Fibroblast of gingiva (primary cell): ENCODE data around the gene ASB18.

Source experiments
- DNase-seq: peaks from one replicate; pipeline ENCODE4 v3.0.0-alpha.2; 2011; ENCODE audit warnings: low read depth

Gene ASB18

DNA sequence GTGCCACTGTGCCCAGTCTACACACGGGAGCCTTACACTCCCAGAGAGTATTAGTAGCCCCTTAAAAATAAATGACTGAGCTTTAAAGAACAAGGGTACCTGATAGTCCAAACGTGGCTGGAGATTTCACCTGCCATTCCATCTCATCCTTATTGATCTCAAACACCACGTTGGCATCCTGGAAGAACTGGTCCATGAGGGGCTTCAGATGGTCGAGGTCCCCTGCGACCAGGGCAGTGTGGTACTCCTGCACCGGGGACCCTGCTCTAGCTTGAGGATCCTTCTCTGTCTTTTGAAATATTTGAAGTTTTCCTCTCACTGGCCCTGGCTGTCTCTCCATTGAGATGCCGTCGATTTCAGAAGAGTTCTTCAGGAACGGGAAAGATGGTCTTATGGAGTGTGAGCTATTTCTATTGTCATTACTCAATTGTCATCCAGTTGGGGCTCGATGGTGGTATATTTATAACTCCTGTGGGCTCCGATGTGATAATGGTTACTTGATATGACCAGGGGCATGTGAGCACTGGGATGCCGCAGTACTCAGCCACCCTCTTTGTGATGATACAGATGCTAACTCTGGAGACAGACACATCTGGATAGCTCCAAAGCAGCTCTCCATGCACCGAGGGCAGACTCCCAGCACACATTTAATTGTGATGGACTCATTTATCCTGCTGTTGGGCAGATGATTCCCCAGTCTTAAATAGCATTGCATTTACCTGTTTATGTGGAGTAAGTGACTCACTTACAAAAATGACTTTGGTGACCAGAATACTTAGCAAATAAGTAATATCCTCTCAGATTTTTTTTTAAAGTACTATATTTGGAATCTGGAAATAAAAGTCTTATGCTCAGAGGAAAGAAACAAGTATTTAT lies 22.8 kb downstream of the ASB18 start:
- DNase-seq, result no peak

DNA sequence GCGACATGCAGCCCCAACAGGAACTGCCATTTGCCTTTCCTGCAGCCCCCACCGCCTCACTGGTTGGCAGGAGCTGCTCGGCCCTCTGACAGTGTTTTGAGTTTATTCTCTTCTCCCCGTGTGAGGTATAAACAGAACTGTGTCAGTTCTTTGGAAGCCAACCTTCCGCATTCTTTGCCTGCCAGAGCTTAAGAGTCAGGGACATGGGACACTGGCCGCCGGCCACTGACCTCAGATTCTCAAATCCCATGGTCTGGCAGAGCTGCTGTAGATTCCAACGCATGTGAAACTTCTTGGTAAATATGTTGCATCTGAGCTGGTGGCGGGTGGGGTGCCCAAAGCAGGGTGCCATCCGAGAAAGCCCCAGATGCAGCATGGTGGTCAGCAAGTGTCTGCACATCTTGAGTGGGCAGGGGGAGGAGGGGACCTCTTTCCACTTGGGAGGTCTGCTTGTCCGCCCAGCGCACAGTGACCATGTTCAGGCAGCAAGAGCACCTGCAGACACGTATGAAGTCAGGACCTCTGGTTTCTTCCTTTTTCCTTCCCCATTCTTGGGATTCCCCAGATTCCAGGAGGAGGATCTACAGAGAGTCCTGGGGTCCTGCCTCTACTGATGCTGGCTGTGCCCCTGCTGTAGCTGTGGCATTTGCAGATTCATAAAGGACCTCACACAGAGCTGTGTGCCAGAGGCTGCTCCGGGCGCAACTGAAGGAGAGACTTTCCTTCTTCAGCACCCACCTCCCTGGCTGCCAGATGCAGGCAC lies 23.8 kb downstream of the ASB18 start:
- DNase-seq, result peak; percentile 19

DNA sequence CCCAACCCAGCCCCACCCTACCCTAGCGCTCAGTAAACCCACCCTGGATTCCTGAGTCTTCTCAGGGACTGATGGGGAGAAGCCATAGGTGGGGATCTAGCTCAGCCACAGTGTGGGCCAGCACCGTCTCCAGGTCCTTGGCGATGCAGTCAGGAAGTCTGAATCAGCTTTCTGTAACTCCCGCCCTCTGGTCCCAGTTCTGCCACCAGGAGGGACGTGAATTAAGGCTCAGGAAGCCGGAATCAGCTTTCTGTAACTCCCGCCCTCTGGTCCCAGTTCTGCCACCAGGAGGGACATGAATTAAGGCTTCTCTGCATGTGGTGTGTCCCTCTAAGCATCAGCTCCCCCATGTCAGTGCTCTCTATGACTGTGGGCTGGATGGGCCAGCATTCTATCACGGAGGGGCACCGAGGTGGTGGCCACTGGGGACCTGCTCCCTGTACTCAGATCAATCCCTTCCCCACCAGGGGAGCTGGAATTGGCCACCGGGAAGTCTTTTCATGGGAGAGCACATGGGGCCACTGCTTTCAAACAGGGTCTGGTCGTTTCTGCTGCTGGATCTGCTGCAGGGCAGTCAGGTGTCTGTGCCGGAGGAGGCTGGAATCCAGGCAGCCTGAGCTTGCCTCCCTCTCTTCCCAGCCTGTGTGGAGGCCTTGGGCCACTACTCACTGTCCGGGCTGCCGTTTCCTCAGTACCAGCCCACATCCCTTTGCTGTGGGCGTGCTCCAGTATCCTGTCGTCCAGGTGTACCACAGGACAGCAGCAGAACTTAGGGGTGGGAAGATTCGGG lies 24.7 kb downstream of the ASB18 start:
- no peak for DNase-seq

DNA sequence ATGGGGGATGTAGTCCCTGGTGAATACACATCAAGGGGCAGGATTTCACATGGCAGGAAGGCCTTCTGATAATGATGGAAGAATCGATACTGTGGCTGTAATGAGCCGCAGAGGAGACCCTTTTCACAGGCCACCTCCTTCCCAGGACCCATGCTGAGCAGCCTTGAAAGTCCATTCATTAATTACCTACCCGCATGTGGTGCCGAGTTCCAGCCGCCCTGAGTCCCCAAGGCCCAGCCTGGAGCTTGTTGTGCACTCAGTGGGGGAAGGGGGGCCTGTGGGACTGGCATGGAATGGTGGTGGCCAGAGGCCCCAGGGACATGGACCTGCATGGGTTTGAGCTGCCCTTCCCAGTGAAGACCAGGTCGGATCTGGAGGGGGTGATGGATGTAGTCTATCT lies 25.5 kb downstream of the ASB18 start:
- no peak for DNase-seq

DNA sequence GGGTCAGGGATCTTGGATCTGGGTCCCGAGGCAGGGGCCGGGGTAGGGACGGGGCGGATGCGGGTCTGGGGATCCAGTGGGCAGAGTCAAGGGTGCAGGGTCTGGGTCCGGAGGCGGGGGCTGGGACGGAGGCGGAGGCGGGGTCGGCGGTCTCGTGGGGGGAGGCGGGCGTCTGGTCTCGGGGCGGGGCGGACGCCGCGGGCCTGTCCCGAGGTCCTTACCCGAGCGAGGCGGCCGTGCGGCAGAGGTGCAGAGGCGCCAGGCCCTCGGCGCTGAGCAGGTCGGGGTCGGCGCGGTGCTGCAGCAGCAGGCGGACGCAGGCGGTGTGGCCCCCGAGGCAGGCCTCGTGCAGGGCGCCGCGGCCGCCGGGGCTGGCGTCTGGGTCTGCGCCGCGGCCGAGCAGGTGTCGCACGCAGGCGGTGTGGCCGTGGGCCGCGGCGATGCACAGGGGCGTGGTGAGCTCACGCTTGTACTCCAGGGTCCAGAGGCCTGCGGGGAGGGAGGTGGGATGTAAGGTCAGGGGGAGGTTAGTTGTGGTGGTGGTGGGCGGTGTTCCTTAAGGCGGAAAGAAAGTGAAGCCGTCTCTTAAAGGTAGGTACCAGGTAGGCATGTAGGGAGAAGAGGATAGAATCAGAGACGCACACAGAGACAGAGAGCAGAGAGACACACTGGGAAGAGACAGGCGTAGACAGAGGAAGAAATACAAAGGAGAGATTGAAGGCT lies 26.6 kb downstream of the ASB18 start:
- no peak for DNase-seq

DNA sequence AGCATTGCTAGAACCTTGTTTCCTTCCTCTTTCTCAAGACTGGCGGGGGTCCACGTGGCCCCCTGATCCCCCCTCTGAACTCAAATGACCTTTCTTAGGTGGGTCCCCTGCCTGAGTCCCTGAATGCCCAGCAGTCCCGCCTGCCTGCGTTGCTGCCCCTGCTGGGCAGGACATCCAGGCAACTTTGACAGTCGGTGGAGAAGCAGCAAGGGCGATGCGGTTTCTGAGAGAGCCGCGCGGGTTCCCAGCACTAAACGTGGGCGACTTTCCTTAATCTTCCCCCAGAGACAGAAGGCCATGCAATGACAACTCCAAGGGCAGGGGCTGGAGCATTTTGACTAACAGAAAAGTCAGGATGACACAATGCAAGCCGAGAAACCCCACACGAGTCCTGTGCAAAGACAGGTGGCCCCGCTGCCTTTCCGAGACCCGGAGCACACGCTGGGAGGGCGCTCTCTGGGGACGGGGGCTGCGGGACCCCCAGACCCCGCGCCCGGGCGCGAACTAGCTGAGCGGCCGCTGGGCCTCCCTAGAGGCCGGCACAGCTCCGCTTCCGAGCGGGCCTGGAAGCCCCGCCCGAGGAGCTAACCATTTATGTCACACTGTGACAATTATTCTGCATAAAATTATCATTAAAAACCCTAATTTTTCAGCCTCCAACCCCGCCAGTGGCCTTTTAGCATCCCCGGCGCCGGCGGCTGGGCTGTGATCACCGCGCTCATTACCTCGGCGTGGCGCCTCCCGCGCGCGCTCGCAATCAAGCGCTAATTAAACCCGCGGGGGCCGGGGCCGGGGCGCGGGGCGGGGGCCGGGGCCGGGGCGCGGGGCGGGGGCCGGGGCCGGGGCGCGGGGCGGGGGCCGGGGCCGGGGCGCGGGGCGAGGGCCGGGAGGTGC lies 27.4 kb downstream of the ASB18 start:
- no peak for DNase-seq

DNA sequence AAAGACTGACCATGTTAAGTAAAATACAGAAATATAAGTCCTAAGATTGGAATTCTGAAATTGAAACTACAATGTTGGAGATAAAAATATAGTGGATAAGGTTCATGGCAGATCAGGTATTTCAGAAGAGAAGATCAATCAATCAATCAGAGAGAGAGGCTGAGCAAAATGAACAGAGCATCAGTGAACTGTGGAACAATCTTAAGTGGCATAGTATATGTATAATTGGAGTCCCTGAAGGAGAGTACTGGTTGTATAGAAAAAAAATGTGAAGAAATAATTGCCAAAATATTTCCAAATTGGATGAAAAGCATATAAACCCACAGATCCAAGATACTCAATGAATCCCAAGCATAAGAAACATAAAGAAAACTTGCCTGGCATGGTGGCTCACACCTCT lies 35.0 kb downstream of the ASB18 start:
- DNase-seq, result no peak

DNA sequence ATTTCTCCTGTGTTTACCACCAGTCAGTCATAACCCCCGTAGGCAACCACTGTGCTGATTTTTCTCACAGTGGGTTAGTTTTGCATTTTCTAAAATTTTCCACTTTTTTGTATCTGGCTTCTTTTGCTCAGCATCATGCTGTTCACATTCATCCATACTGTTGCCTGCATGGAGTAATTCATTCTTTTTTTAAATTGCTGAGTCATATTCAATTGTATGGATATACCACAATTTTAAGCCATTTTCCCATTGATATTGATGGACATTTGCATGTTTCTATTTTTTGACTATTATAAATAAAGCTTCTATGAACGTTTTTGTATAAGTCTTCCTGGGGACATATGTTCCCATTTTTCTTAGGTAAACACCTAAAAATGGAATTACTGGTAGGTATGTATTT lies 40.5 kb downstream of the ASB18 start:
- no peak for DNase-seq

DNA sequence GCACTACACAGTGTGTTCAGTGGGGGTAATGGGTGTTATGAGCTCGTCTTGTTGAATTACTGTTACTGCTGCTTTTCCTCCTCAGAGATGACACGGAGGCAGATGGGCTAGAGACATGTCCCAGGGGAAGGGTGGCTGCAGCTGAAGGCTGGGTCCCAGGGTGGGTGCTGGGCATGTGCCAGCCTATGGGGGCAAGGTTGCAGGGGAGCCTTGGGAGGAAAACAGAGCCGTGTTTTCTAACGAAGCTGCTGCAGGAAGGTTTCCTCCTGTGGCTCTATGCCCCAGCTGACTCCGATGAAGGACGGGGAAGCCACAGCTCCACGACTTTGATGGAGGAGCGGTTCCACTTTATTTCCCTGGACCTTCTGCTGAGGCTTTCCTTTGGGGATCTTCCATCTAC lies 42.4 kb downstream of the ASB18 start:
- no peak for DNase-seq

DNA sequence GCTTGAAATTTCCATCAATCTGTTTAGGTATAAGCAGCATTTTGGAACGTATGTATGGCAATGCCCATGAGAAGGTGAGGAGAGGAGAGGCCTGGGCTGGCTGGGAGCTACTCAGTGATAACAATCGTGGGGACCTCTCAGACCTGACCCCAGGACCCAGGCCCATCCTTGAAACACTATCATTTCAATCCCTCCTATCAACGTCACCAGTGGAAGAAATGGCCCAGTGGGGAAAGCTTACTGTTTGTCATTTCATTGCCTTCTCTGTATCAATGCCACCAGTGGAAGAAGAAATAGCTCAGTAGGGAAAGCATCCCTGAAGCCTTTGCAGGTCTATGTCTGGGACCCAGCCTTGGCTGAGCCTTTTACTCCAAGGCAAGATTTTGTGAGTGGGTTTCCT lies 44.8 kb downstream of the ASB18 start:
- no peak for DNase-seq

DNA sequence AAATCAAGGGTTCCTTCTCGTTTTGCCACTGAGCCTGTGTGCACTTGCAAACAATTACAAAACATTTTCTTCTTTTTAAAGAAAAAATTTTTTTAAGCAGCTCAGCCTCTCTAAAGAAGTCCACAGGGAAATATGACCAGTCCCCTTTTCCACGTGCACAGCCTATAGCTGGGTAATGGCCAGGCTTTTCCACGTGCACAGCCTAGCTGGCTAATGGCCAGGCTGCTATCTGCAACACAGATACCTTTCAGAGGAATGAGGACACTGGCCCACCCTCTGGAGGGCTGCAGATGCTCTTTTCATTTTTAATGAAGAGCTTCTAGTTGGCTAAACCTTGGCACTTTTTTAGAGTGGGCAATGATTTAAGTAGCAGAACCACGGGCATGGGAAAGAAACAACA lies 46.3 kb downstream of the ASB18 start:
- no peak for DNase-seq

DNA sequence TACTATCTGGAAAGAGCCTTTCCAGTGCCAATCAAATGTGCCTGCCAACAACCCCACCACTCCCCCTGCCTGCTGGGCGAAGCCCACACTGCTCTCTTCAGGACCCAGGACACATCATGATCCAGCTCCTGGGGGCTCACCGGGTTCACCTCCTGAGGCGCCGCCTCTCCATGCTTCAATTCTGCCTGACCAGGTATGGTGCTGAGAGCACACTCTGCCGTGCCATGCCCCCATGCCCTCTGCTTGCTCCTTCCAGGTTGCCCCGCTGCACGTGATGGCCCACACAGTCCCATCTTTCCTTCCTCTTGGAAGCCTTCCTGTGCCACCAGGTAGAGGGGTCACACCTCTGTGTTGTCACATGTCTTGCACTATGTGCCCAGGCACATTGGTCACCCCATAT lies 47.5 kb downstream of the ASB18 start:
- no peak for DNase-seq

DNA sequence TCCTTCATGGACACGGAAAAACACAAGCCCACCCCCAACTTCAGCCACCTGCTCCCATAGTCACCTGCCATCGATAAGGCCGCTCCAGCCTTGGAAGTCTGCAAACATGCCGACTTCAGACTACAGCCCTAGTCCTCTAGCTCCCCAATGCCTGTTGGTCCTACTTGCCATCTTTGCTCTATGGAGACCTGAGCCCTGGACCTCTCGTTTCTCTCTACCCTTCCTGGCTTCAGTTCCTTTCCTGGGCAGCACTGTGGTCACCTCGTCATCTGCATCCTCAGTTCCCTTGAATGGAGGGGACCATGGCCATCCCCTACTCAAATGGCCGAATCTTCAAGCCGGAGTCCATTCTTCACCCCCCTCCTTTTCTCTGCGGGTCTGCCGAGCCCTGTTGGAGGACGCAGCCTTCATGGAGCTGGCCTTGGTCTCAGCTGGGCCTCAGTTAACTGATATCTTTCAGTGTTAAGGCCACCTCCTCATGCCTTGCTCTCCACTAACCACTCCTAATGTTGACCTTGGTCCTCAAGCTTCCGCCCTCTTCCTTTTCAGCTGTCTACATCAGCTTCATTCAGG lies 48.4 kb downstream of the ASB18 start:
- DNase-seq, result no peak

DNA sequence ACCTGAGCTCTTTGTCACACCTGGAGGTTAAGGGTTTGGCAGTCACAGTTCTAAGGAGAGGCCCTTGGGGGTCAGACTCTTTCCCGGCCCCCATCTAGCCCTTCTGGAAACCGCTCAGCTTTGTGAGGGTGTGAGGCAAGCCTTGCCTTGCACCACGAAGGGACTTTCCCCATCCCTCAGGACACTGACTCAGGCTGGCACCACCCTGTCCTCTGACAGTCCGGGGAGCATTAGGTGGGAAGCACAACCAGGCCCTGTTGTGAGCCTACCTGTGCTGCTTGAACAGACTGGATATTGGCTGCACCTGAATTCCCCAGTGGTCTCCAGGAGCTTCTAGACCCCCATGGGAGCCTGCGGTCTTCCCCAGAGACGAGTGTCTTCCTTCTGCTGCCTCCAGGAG lies 49.0 kb downstream of the ASB18 start:
- no peak for DNase-seq

DNA sequence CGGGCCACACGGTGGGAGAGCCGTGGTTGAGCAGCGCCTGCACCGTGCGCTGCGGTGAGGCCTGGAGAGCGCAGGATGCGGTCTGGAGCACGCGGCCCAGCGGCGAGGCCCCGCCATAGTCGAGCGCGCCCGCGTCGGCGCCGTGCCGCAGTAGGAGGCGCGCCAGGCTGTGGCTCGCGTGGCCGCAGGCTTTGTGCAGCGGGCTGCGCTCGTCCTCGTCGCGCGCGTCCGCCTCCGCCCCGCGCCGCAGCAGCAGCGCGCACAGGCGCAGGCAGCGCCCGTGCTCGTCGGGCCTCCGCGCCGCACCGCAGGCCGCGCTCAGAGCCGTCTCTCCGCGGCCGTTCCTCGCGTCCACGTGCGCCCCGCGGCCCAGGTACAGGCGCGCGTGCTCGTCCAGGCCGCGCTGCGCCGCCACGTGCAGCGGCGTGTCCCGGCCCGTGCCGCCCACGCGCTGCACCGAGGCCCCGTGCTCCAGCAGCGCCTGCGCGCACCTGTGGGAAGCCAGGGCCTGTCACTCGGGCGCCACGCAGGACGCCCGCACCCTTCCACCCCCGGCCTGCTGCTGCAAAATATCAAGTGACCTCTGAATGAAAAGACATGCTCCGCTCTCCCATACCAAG lies 49.7 kb downstream of the ASB18 start:
- no peak for DNase-seq

DNA sequence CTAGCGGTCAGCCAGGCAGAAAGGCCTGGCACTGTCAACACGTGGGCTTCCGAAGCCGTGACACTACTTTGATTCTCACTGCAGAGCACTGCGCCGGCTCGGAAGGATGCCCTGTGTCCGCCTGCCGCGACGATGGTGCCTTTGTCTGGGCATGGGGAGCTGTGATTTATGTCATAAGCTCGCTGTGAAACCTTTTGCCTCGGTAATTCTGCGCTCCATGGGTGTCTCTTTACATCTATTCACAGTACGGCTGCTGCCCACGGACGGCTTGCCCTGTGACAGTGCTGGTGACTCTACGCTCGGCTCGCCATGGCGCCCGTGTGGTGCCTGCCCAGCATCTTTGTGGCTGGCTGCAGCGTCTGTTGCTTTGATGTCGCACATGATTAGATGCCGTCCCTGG lies 52.9 kb downstream of the ASB18 start:
- DNase-seq, result no peak

DNA sequence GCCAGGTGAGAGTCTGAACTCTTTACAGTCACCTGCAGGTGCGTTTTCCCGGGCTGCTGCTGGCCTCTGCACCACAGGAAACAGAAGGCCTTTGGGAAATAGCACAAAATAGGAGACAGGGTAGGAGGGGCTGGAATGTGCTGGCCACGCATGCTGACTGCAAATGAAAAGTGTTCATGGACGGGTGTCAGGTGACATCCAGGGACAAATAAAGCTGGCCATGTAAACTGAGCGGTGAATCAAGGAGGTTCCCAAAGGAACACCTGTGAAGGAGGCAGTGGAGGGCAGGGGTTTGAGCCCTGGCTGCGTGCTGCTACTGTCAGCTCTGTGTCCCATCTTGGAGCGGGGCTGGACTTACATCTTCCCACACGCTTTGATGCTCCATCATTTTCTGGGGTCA lies 53.7 kb downstream of the ASB18 start:
- no peak for DNase-seq

DNA sequence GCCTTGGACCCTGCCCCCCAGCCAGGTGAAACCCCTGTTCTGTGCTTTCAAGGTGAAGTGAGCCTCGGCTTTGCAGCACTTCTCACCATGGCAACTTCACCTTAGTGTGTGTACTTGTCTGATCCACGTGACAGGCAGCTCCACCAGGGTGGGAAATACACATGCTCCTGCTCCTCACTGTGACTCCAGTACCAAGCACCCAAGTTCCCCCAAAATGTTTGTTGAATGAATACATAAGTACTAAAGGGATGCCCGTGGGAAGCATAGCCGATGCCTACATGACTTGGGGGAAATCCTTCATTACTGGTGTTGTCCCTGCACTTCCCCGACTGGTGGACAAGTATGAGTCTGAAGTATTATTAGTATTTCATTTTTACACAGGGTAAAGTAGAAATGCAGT lies 54.2 kb downstream of the ASB18 start:
- no peak for DNase-seq

DNA sequence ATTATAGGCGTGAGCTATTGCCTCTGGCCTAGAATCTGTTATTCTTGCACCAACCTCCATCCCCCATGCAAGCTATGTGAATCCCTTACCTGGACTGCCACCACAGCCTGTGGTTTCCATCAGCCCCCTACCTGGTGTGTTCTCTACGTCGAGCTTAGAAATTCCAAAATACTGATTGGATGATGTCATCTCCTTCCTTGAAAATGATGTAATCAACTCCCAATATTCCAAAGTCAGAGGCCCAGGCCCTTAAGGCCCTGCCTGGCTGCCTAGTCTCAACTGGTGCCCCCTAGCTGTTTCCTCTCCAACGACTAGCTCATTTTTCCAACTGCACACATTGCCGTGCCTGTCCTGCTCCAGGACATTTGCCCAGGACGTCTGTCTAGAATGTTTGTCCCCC lies 54.7 kb downstream of the ASB18 start:
- DNase-seq, result no peak
